Testis (tissue), 2 donors: ENCODE data around the gene IQCN.

ENCODE experiments used
- CTCF ChIP-seq, 3 experiments: fragments of 450-650 bp in 2 of 3; fragments of 200-600 bp in 1 of 3; sonication (generic) in 1 of 3; IDR thresholded peaks; one replicate each; pipeline ENCODE4 v1.5.1; 2016 to 2019; ENCODE audit warnings: antibody characterized with exemption in 3 of 3, mild to moderate bottlenecking in 2 of 3, moderate library complexity in 1 of 3
- POLR2A ChIP-seq: fragments of 450-650 bp; IDR thresholded peaks from one replicate; pipeline ENCODE4 v1.6.1; 2017; ENCODE audit warnings: antibody characterized with exemption, mild to moderate bottlenecking, moderate library complexity

- TF ChIP-seq CTCF (IDR thresholded peaks at IDR 0.05) (no peak), POLR2A (no peak)
Measured at GRCh38 chr19:18306209-18306887, 32.1 kb upstream of the IQCN start.
